ENCODE results near the gene GLIPR1L2.

Gene GLIPR1L2

DNA sequence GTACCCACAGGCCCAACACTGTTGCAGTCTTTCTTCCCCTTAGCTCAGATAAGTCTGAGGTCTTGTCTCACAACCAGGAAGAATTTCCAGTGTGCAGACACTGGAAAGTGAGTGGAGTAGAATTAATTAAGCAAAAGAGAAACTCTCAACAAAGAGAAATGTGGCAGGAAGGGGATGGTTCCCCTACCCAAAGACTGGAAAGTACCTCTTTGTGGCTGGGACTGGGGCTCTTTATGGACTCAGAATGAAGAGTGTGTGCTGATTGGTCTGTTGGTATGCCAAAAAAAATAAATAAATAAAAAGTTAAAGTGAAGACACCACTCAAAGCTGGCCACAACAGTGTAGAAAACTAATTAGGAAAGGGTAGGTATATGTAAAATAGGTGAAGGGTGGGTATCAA lies 30.0 kb upstream of the GLIPR1L2 start:
- no peak for DNase-seq (ENCODE audit: low read depth)
- TF ChIP-seq, protein P1, sequence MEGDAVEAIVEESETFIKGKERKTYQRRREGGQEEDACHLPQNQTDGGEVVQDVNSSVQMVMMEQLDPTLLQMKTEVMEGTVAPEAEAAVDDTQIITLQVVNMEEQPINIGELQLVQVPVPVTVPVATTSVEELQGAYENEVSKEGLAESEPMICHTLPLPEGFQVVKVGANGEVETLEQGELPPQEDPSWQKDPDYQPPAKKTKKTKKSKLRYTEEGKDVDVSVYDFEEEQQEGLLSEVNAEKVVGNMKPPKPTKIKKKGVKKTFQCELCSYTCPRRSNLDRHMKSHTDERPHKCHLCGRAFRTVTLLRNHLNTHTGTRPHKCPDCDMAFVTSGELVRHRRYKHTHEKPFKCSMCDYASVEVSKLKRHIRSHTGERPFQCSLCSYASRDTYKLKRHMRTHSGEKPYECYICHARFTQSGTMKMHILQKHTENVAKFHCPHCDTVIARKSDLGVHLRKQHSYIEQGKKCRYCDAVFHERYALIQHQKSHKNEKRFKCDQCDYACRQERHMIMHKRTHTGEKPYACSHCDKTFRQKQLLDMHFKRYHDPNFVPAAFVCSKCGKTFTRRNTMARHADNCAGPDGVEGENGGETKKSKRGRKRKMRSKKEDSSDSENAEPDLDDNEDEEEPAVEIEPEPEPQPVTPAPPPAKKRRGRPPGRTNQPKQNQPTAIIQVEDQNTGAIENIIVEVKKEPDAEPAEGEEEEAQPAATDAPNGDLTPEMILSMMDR (conservative IDR thresholded peaks at IDR 0.05; ENCODE audit: low read length) = no peak
- H3K4me3 ChIP-seq (ENCODE audit: low read length) = no peak overlapping the region

DNA sequence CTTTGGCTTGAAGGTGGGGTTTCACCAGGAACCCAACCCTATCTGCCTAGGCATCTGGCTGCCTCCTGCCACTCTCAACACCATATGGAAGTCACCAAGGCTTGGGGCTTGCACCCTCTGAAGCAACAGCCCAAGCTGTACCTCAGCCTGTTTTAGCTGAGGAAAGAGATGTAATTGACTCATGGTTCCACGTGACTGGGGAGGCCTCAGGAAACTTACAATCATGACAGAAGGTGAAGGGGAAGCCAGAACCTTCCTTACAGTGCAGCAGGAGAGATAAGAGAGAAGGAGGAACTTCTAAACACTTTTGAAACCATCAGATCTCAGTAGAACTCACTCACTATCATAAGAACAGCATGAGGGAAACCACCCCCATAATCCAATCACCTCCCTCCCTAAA lies 29.5 kb upstream of the GLIPR1L2 start:
- DNase-seq (ENCODE audit: low read depth) = no peak
- no peak overlapping the region for H3K4me3 ChIP-seq (ENCODE audit: low read length)
- TF ChIP-seq, protein P1 (conservative IDR thresholded peaks at IDR 0.05; ENCODE audit: low read length) = no peak

DNA sequence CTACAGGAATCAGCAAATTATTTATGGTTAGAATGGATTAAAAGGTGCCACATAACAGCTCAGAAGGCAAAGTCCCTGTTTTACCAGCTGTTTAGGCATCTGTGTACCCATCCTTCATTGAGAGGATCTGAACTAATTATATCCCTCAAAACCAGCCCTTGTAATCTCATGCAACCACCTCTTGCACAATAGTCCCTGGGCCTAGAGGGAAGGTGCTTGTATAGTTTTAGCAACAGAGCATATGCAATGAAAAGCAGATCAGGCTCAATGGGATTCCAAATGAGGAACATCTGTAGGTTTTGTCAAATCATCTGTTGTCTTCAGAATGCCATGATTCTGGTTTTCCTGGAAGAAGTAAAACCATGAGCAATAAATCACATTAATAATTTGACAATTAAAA lies 26.0 kb upstream of the GLIPR1L2 start:
- TF ChIP-seq, protein P1 (conservative IDR thresholded peaks at IDR 0.05; ENCODE audit: low read length) = no peak
- DNase-seq (ENCODE audit: low read depth) = peak; percentile 95
- no peak overlapping the region for H3K4me3 ChIP-seq (ENCODE audit: low read length)

DNA sequence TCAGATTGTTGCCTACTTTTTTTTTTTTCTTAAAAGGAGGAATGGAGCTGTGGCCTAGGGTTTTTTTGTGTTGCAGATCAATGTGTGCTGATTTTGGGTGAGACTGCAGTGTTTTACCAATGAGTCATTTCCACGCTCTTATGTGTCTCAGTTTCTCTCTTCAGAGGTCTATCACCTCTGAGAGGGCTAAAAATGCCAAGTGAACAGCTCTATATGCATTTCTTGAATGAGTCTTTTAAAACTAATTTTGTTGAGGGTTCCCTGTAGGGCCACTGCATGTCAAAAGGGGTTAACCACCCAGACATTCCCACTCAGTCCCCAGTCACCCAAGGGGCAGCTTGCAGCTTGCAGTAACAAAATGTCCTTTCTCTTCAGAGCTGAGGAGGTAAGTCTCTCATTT lies 24.3 kb upstream of the GLIPR1L2 start:
- H3K4me3 ChIP-seq (ENCODE audit: low read length) = no peak overlapping the region
- peak; percentile 30 for DNase-seq (ENCODE audit: low read depth)
- TF ChIP-seq, protein P1 (conservative IDR thresholded peaks at IDR 0.05; ENCODE audit: low read length) = no peak

DNA sequence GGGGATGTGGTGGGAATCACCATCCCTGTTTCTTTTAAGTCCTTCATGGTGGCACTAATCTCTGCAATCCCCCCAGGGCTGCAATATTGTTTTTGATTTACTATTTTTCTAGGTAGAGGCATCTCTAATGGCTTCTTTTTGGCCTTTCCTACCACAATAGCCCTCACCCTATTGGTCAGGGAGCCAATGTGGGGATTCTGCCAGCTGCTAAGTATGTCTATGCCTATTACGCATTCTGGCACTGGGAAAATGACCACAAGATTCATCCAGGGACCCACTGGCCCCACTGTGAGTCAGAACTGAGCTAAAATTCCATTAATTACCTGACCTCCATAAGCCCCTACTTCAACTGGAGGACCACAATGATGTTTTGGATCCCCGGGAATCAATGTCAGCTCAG lies 15.9 kb upstream of the GLIPR1L2 start:
- H3K4me3 ChIP-seq (ENCODE audit: low read length) = no peak overlapping the region
- DNase-seq (ENCODE audit: low read depth) = peak; percentile 8
- TF ChIP-seq, protein P1 (conservative IDR thresholded peaks at IDR 0.05; ENCODE audit: low read length) = no peak

DNA sequence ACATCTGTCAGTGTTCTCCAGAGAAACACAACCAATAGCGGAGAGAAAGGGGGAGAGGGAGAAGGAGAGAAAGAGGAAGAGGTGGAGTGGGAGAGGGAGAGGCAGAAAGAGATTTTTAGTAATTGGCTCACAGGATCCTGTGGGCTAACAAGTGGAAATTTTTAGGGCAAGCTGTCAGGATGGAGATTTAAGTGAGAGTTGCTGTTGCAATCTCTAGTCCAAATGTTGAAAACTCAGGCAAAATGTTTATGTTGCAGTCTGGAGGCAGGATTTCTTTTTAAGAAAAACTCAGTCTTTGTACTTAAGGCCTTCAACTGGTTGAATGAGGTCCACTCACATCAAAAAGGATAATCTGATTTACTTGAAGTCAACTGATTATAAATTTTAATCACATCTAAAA lies 12.5 kb upstream of the GLIPR1L2 start:
- DNase-seq (ENCODE audit: low read depth) = peak; percentile 71
- no peak overlapping the region for H3K4me3 ChIP-seq (ENCODE audit: low read length)
- TF ChIP-seq, protein P1 (conservative IDR thresholded peaks at IDR 0.05; ENCODE audit: low read length) = no peak

DNA sequence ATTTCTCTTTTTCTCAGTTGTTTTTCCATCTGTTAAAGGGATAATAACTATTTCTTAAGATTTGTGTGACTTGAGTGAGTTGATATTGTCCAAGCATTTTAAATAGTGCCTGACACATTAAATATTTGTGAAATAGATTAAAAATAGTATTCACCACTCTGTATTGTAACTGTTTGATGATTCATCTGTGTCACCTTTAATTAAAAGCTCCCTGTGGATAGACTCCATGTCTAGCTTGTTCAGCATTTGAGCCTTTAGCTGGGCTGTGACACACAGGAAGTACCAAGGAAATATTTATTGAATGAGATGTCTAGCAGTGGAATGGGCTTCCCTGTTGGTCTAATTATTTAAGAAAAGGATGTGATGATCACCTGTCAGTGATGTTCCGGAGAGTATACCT lies 1.8 kb upstream of the GLIPR1L2 start:
- peak; percentile 51 for DNase-seq (ENCODE audit: low read depth)
- TF ChIP-seq, protein P1 (conservative IDR thresholded peaks at IDR 0.05; ENCODE audit: low read length) = no peak
- no peak overlapping the region for H3K4me3 ChIP-seq (ENCODE audit: low read length)

All from AG10803 (cell line).